Tibial nerve (tissue), 4 donors: ENCODE results near the gene NHSL1. TPM values are rescaled to one million over a fixed set of nuclear protein-coding genes. Genes with fewer than 3 reads are reported as not detected.

Experiments
- DNase-seq, 2 donors: peaks; one replicate each; pipeline ENCODE4 v3.0.0-alpha.2; 2019; ENCODE audit warnings: low spot score in 2 of 2
- H3K27ac ChIP-seq, 4 donors: fragments of 200-600 bp; sonication (generic) in 3 of 4; one replicate each; pipeline ENCODE4 v1.5.1; 2017 to 2019; ENCODE audit warnings: mild to moderate bottlenecking in 1 of 4
- H3K27me3 ChIP-seq, 2 donors: fragments of 200-600 bp; sonication (generic) in 1 of 2; one replicate each; pipeline versions ENCODE4 v1.5.1 to v1.6.0; 2017 to 2019
- H3K36me3 ChIP-seq, 3 donors: fragments of 200-600 bp; sonication (generic); one replicate each; pipeline ENCODE4 v1.5.1; 2018 to 2019
- H3K4me1 ChIP-seq, 4 donors: fragments of 200-600 bp; sonication (generic) in 3 of 4; one replicate each; pipeline ENCODE4 v1.5.1; 2017 to 2019
- H3K4me3 ChIP-seq, 4 donors: fragments of 200-600 bp; sonication (generic) in 3 of 4; one replicate each; pipeline ENCODE4 v1.5.1; 2017 to 2019; ENCODE audit warnings: mild to moderate bottlenecking in 1 of 4, moderate library complexity in 1 of 4
- H3K9me3 ChIP-seq, 4 donors: fragments of 200-600 bp; sonication (generic) in 3 of 4; one replicate each; pipeline ENCODE4 v1.5.1; 2017 to 2019
- CTCF ChIP-seq, 5 experiments: fragments of 200-600 bp in 3 of 5; fragments of 450-650 bp in 2 of 5; sonication (generic) in 3 of 5; IDR thresholded peaks; one replicate each; pipeline ENCODE4 v1.5.1; 2016 to 2019; ENCODE audit warnings: antibody characterized with exemption in 5 of 5, mild to moderate bottlenecking in 3 of 5, moderate library complexity in 2 of 5
- EP300 ChIP-seq, 2 donors: sonication (generic); formaldehyde crosslinking; IDR thresholded peaks; one replicate each; pipeline ENCODE4 v1.6.1; 2017; ENCODE audit warnings: antibody characterized with exemption in 2 of 2, mild to moderate bottlenecking in 1 of 2
- POLR2A ChIP-seq, 2 donors: fragments of 450-650 bp; IDR thresholded peaks; one replicate each; pipeline ENCODE4 v1.6.1; 2017; ENCODE audit warnings: antibody characterized with exemption in 2 of 2, mild to moderate bottlenecking in 2 of 2, moderate library complexity in 2 of 2
- WGBS, 2 donors: methylation state at CpG; one replicate each; pipeline ENCODE4 v1.1.5; 2018; 5-methylcytosine and 5-hydroxymethylcytosine counted together
- total RNA-seq, 4 donors: library from RNA; depleted of rRNA; stranded (reverse); fragments of >200 nt; gene quantifications; one replicate each; pipeline ENCODE4 v1.1.0, GENCODE V29; 2016

Gene NHSL1
- total RNA-seq, 4 donors from 2014 or later, result 8.6 to 17.3 (median 12.6) TPM

- DNase-seq, result no peak
- H3K27me3 ChIP-seq, result no peaks in the 10 kb centered on the region
- H3K4me3 ChIP-seq, result peak overlapping the region in 1 of 4 donors; percentile 6
- no peak for TF ChIP-seq CTCF (IDR thresholded peaks at IDR 0.05)
- TF ChIP-seq POLR2A (IDR thresholded peaks at IDR 0.05), result no peak
- no peak for TF ChIP-seq EP300 (IDR thresholded peaks at IDR 0.05)
- H3K9me3 ChIP-seq, result no peaks in the 10 kb centered on the region
- 87 to 88% methylated on average over 5 of the region's 5 CpGs for WGBS, 2 donors
- H3K4me1 ChIP-seq, result peaks cover 0 to 25% (median 6%) of the 10 kb centered on the region in 4 donors
- H3K27ac ChIP-seq, result peak overlapping the region in 2 of 4 donors; percentile 95 to 96
- peaks cover 0 to 49% (median 16%) of the 10 kb centered on the region in 3 donors for H3K36me3 ChIP-seq
Observed at GRCh38 chr6:138405816-138406413, 93.4 kb downstream of the NHSL1 start.

GRCh38 chr6:138404666-138405337, 94.5 kb downstream of the NHSL1 start:
- H3K4me3 ChIP-seq, result peak overlapping the region; percentile 70 to 92 (median 89)
- peaks cover 0 to 40% (median 16%) of the 10 kb centered on the region in 3 donors for H3K36me3 ChIP-seq
- peak in 1 of 2 donors; percentile 14 for DNase-seq
- peak overlapping the region; percentile 95 to 98 (median 96) for H3K27ac ChIP-seq
- H3K9me3 ChIP-seq, result no peaks in the 10 kb centered on the region
- 4 to 8% methylated on average over 33 to 35 of the region's 35 CpGs for WGBS, 2 donors
- TF ChIP-seq CTCF (IDR thresholded peaks at IDR 0.05), result no peak
- TF ChIP-seq POLR2A (IDR thresholded peaks at IDR 0.05), result no peak
- TF ChIP-seq EP300 (IDR thresholded peaks at IDR 0.05), result no peak
- no peaks in the 10 kb centered on the region for H3K27me3 ChIP-seq
- peaks cover 0 to 13% (median 3%) of the 10 kb centered on the region in 4 donors for H3K4me1 ChIP-seq

GRCh38 chr6:138403801-138404665, 95.3 kb downstream of the NHSL1 start, which contains the start of gene HEBP2:
Gene HEBP2 (plus strand): TSS chr6:138404223. CDS start chr6:138404496, 273 bp downstream.
- TF ChIP-seq EP300 (IDR thresholded peaks at IDR 0.05) (peak in 1 of 2 donors; percentile 82), POLR2A (IDR thresholded peaks at IDR 0.05) (peak; percentile 74 to 83), CTCF (IDR thresholded peaks at IDR 0.05) (peak; percentile 53 to 86 (median 77))

GRCh38 chr6:138403324-138403800, 95.9 kb downstream of the NHSL1 start:
- peaks cover 0 to 25% (median 15%) of the 10 kb centered on the region in 3 donors for H3K36me3 ChIP-seq
- no peak for DNase-seq
- H3K27me3 ChIP-seq, result no peaks in the 10 kb centered on the region
- H3K27ac ChIP-seq, result peak overlapping the region; percentile 95 to 98 (median 96)
- 0 to 1% methylated on average over 4 to 25 of the region's 30 CpGs for WGBS, 2 donors
- peaks cover 0 to 12% (median 3%) of the 10 kb centered on the region in 4 donors for H3K4me1 ChIP-seq
- no peak for TF ChIP-seq POLR2A (IDR thresholded peaks at IDR 0.05)
- peak in 2 of 5 experiments; percentile 12 to 18 for TF ChIP-seq CTCF (IDR thresholded peaks at IDR 0.05)
- H3K4me3 ChIP-seq, result peak overlapping the region; percentile 70 to 92 (median 89)
- no peaks in the 10 kb centered on the region for H3K9me3 ChIP-seq

More at GRCh38 chr6:138403801-138404665, 95.3 kb downstream of the NHSL1 start, which contains the start of gene HEBP2:
- peak within 1 kb of the TSS; percentile 95 to 98 (median 96) for H3K27ac ChIP-seq
- 1% methylated on average over 56 to 89 of the region's 92 CpGs for WGBS, 2 donors
- no peaks in the 10 kb centered on the region for H3K27me3 ChIP-seq
- peaks cover 0 to 32% (median 16%) of the 10 kb centered on the region in 3 donors for H3K36me3 ChIP-seq
- peak; percentile 88 to 91 for DNase-seq
- H3K9me3 ChIP-seq, result no peaks in the 10 kb centered on the region
- peak within 1 kb of the TSS; percentile 70 to 92 (median 89) for H3K4me3 ChIP-seq
- peaks cover 0 to 12% (median 3%) of the 10 kb centered on the region in 4 donors for H3K4me1 ChIP-seq
